OCI-LY1 (cell line): Measurements from ENCODE around the gene DENND1A.

ENCODE experiments used
- CTCF ChIP-seq: fragments of 200-600 bp; sonication (generic), shearing (Covaris generic); IDR thresholded peaks from 2 replicates; pipeline ENCODE4 v1.5.1; 2017; ENCODE audit warnings: mild to moderate bottlenecking, antibody characterized with exemption, low read length, moderate library complexity, mixed read lengths
- EZH2 ChIP-seq: fragments of 200-600 bp; sonication (generic), shearing (Covaris generic); IDR thresholded peaks from 2 replicates; pipeline ENCODE4 v1.8.0; 2017; ENCODE audit warnings: borderline replicate concordance, mixed run types, mild to moderate bottlenecking, antibody characterized with exemption, low read length, moderate library complexity, mixed read lengths

- TF ChIP-seq CTCF (no peak), EZH2 (no peak)
Observed at GRCh38 chr9:123609844-123610243, 320.1 kb downstream of the DENND1A start.
